NCI-H2196 (cell line): ENCODE data around the gene SIRT7.
"Not testable (repeated sequence)": the region's sequence is repeated elsewhere in the genome, so short reads cannot be mapped to it uniquely, and the experiment has no call there.

Source experiments
- DNase-seq: peaks from one replicate; lab custom pipeline; 2025; ENCODE audit not compliant: unreplicated experiment; lab: John Stamatoyannopoulos, UW

SIRT7 gene

GRCh38 chr17:81920612-81921536, 2.9 kb upstream of the SIRT7 start:
- no peak for DNase-seq

- DNase-seq: no peak
Measured at GRCh38 chr17:81918832-81919545, 1.0 kb upstream of the SIRT7 start.

- DNase-seq: not testable (repeated sequence)
Measured at GRCh38 chr17:81918333-81918669, 325 bp upstream of the SIRT7 start.

- no peak for DNase-seq
Measured at GRCh38 chr17:81916234-81917001, 1.6 kb downstream of the SIRT7 start.

GRCh38 chr17:81915331-81915730, 2.6 kb downstream of the SIRT7 start:
- no peak for DNase-seq

DNA sequence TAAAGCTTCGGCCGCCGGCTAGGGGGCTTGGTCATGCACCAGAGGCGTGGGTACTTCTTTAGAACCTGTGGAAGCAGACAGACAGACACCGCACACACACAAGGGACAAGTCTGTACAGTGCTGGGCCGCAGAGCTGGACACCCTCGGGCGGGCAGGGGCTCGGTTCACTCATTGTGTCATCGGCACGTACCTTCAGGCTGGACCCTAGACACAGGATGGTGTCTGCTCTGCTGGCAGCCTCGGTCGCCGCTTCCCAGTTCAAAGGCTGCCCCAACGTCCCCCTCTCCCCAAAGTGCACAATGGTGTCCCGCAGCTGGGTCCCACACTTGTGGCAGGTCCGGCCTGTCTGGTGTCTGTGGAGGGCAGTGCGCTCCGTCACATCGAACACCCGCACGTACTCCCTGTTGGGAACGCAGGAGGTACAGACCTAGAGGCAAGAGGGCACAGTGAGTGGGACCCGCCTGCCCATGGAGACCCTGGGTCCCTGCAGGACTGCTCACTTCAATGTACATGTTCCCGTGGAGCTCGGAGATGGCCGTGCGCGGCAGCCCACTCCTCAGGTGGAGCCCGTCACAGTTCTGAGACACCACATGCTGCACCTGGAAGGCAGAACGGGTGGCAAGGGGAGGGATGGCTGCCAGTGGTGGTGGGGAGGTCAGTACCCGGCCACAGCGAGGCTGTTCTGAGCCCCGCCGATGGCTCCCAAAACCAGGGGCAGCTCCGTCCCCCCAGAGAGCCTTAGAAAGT, 3.7 kb downstream of the SIRT7 start:
- DNase-seq: no peak

DNA sequence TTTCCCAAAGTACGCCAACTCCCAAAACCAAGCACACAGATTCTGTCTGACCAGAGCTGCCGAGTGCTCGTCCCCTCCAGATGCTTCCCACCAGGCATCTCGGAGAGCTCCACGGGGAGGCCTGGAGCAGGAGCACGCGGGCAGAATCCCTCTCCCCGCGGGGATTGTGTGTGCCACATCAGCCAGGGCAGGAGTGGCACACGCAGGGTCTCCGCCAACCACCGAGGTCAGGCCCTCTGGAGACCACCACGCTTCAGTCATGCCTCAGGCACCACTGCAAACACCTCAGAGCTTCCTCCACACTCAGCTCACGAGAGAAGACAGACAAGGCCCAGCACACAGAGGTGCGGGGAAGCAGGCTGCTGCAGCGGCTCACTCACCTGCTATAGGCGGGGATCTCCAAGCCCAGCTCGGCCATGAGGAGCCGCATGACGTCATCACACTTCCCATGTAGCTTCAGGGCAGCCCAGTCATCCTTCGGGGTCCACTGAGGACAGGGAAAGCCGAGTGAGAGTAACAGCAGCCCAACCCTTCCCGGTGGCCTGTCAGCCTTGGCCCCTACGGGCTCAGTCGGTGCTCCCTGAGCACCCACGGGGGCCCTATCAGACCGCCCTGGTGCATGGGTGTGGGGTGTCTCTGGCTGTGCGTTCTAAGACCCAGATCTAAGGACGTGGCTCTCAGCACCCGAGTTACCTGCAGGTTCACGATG, 4.4 kb downstream of the SIRT7 start:
- no peak for DNase-seq

DNA sequence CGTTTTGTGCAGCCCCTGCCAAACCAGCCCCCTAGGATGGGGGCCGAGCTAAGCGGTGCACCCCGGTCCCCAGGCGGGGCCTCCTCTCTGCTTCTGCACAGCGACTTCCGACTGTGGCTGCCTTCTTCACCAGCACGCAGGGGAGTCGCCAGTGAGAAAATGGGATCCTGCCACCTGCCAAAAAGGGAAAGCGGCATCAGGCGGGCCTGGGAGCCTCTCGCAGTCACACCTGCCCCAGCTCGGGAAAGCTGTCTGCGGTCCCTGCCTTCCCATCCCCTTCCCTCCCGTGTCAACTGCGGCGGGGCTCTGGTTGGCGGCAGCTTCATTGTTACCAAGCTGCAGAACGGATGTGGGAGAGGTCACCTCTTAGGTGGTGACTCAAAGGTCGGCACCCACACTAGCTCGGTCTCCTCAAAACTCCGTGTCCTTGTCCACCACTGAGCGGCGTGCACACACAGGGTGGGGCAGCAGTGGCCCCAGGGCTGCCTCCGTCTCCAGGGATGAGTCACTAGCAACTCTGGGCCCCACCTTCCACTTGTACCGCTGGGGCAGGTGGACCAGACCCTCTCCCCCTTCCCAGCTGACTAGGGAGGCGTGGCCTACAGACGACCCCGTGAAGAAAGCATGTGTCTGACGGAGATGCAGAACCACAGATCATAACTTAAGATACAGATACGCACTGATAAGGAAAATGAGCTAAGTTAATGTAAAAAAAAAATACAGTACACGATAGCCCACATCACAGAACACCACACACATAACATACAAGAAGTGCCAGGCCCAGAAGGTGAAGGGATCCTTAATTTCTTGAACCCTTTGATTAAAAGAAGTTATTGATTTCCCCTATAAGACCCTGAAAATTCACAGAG, 5.3 kb downstream of the SIRT7 start:
- DNase-seq: no peak

- no peak for DNase-seq
Measured at GRCh38 chr17:81911969-81912368, 6.0 kb downstream of the SIRT7 start.

GRCh38 chr17:81911277-81911961, 6.6 kb downstream of the SIRT7 start, which contains the start of gene PCYT2:
Gene PCYT2, minus strand, starts transcription at chr17:81911399. Its CDS starts 44 bp downstream, at chr17:81911355.
- peak; percentile 98 for DNase-seq

DNA sequence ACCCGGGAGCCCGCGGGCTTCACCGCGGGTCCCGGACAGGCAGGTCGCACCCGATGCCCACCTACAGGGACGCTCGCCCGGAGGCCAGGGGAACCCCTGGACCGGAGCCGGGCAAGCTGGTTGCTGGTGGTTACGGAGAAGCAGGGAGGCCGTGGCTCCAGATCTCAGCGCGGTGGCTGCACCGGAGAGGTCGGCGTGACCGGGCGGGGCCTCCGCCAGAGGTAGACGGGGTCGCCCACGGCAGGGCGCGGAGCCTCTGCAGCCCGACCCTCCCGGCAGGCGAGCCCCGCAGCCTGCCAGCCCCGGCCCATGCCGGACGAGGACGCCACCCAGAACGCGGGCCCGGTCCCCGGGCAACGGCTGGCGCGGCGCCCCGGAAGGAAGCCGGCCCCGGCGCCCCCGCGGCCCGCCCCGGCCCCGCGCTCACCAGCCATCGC, 7.1 kb downstream of the SIRT7 start:
- no peak for DNase-seq

DNA sequence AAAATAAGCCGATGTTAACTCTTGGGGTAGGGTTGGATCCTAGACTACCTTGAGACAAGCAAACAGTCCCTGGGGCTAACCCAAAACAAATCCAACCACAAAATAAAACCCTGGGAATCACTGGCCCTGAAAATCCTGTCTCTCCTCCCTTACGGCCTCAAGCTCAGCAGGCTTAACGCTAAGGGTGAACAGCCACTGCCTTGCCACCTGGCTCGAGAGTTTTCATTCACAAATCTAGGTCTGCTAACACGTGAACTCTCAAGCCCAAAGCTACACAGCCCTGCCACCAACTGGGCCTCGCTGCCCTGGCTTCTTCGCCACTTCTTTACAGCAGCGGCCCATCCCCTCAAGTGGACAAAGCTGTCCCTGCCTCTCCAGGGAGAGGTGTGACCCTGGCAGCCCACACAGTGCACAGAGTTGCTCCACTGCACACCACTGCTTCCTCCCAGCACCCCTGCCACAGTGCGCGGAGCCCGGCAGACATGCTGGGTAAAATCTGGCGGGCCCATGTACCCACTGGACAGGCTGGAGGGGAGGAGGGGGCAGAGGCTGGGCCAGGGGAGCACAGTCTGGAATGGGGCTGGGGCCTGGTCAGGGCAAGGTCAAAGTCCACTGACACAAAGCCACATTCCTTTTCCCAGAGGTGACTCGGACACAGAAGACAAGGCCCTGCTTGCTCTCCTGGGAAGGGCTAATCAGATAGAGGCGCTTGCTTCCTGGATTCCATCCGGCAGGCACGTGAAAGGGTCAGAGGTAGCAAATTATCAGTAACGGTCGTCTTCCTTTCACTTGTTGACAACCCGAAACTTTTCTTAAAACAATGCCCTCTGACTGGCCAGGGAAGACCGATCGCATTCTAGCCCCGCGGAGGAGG, 7.8 kb downstream of the SIRT7 start:
- no peak for DNase-seq

DNA sequence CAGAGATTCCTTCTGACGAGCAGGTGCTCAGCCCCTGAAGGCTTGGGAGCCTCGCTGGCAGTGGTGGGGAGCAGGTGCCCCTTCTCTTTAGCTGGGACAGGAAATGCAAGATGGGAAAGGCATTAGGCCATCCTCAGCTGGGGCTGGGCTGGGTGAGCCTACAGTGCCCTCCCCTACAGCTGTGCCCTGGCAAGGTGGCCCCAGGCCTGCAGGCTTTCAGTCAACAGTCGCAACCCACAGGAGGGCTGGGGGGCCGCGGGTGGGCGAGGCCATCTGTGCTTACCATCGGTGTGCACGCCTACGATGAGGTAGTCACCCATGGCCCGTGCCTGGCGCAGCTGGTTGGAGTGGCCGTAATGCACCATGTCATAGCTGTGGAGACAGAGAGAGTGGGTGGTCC, 8.7 kb downstream of the SIRT7 start:
- DNase-seq: no peak

GRCh38 chr17:81908793-81909192, 9.2 kb downstream of the SIRT7 start:
- DNase-seq: no peak

DNA sequence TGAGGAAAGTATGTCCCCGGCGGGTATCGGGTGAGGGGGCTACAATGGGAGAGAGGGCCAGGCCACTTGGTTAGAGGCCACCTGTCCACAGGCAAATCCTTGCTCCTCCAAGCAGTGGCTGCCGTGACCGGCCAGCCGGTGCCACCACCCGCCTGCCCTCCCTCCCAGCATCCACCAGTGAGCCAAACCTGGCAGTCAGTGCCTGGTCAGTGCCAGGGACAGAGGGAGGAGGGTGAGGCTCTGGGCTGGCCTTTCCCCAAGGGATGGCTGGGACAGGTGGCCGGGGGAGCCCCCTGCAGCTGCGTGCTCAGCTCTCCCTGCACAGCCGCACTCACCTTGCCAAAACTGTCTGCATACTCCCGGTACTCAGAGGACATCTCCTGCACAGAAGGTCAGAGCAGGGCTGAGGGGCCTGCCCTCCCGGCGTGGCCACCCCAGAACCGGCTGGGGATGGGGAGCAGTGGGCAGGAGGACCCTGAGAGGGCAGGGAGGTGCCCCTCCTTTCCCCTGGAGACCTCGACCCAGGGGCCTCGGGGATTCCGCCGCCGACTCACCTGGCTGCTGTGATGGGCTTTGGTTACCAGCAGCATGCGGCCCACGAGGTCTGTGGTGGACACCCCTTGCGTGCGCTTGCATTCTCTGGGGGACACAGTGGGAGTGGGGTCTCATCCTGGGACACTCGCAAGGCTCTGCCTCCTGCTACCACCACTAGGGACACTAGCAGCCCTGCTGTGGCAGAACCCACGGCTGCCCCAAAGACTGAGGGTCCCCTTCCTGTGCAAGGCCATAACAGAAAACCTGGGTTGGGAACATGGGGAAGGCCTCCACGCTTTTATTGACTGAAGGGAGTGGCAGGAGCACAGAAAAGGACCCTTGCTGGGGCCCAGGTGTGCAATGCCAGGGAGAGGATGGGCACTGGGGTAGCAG, 10.5 kb downstream of the SIRT7 start:
- no peak for DNase-seq

DNA sequence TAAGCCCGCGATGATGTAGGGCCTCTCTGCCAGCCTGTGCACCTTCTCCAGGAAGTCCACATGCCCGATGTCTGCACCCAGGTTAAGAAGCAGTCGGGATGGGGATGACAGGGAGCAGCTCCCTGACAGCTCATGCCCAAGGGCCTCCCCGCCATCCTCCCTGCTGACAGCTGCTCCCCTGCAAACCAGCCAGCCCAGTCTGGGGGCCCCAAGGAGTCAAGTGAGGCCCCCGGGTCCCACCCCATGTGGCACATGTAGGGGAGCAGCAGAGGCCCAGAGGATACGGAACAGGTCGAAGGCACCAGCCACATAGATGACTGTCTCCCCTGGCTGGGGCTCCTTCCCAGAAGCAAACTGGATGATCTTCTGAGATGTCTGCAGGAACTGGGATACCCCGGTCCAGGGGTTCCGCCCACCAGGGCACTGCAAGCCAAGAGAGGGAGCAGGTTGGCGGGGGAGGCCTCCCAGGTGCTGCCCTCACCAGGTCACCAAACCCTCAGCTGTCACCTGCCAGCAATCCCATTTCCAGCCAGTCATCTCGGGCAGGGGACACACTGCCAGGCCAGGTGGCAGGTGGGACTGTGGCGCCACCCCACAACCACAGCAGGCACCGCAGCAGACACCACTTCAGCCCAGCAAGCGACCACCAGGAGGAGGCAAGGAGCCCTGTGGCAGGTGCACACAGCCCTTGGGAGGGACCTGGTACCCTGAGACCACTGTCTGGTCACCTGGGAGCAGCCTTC, 11.3 kb downstream of the SIRT7 start:
- DNase-seq: peak; percentile 26
